ENCODE measurements around the gene CORO2B.

CORO2B gene

DNA sequence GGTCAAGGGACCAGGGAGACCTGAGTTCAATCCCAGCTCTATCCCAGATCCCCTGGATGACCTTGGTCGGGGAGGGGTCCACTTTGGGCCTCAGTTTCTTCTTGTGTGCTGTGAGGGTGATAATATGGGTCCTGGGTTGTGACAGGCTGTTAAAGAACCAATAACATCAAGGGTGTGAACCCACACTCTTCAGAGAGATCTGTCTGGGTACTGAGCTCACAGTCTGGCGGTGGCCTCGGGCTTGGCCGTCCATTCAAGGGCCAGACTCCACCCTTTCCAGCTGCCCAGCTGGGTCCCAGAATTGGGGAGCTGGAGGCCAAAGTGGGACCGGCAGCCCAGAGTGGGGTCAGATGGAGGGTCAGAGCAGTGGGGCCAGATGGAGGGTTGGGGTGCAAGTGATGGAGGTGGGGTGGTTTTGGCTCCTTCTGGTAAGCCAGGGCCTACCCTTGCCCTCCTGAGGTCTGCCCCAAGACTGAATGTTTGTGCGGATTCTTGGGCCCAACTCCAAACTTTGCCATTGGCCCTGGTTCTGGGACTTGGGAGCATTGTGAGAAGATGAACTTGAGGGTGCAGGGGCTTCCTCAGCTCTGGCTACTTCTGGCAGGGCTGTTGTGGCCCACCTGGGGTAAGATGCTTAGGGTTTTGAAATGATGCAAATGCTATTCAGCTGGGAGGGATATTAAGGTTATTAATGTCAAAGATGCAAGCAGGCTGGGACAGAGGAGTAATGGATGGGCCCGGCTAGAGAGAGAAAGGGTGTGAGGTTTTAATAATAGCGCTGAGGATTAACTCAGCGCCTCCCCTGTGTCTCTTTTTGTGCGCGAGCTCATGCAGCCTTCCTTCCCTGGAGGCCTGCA is 1.5 kb downstream of the CORO2B start:
- Histone ChIP-seq H3K36me3 (ENCODE audit: insufficient read depth, low read depth, low read length) (no peaks in the 10 kb centered on the region), H3K9me3 (ENCODE audit: insufficient read depth, low read depth, low read length) (no peaks in the 10 kb centered on the region), H3K9ac (ENCODE audit: low read depth, low read length) (no peak overlapping the region), H3K27me3 (ENCODE audit: insufficient read depth, low read length) (peaks cover 54% of the 10 kb centered on the region), H3K4me1 (ENCODE audit: insufficient read depth, low read length) (peaks cover 20% of the 10 kb centered on the region; the same call in 1 of the 2 replicates), H3K27ac (ENCODE audit: low read length) (no peak overlapping the region), H3K4me3 (ENCODE audit: low read length) (peak overlapping the region; percentile 65)

DNA sequence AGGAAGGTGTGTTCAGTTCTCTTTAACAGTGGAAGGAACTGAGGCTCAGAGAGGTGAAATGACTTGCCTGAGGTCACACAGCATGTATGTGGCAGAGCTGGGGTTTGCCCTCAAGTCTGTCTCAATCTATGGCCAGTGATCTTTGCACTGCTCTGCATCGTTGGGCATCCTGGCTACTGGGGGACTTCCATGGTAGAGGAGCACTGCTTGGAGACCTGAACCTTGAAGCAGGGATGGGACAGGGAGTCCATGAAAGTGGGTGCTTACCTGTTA is 2.0 kb downstream of the CORO2B start:
- no peak overlapping the region for H3K4me3 ChIP-seq (ENCODE audit: low read length)
- no peak overlapping the region for H3K27ac ChIP-seq (ENCODE audit: low read length)
- H3K27me3 ChIP-seq (ENCODE audit: insufficient read depth, low read length), result peaks cover 54% of the 10 kb centered on the region
- peaks cover 20% of the 10 kb centered on the region; the same call in 1 of the 2 replicates for H3K4me1 ChIP-seq (ENCODE audit: insufficient read depth, low read length)
- no peaks in the 10 kb centered on the region for H3K9me3 ChIP-seq (ENCODE audit: insufficient read depth, low read depth, low read length)
- H3K9ac ChIP-seq (ENCODE audit: low read depth, low read length), result no peak overlapping the region
- no peaks in the 10 kb centered on the region for H3K36me3 ChIP-seq (ENCODE audit: insufficient read depth, low read depth, low read length)

DNA sequence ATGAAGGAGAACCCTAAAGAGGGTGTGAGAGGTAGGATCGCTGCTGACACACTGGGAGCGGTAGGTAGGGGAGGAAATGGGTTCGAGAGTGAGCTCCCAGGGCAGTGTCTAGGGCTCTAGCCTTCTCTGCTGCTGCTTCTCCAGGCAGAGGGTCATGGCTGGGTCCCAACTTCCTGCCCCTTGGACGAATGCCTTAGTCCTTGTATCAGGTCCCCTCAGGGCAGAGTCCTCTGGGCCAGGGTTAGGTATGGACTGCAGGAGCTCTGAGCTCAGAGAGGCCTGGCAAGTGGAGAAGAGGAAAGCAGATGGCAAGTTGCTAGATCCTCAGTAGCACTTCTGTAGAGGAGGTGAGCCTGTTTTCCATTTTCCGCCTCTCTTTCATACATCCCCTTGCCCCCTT is 2.9 kb downstream of the CORO2B start:
- Histone ChIP-seq H3K27ac (ENCODE audit: low read length) (no peak overlapping the region), H3K9me3 (ENCODE audit: insufficient read depth, low read depth, low read length) (no peaks in the 10 kb centered on the region), H3K36me3 (ENCODE audit: insufficient read depth, low read depth, low read length) (no peaks in the 10 kb centered on the region), H3K4me3 (ENCODE audit: low read length) (no peak overlapping the region), H3K27me3 (ENCODE audit: insufficient read depth, low read length) (peaks cover 45% of the 10 kb centered on the region), H3K4me1 (ENCODE audit: insufficient read depth, low read length) (peaks cover 20% of the 10 kb centered on the region; the same call in 1 of the 2 replicates), H3K9ac (ENCODE audit: low read depth, low read length) (no peak overlapping the region)

GRCh38 chr15:68582236-68582635 is 3.4 kb downstream of the CORO2B start:
- Histone ChIP-seq H3K27me3 (ENCODE audit: insufficient read depth, low read length) (peaks cover 40% of the 10 kb centered on the region), H3K36me3 (ENCODE audit: insufficient read depth, low read depth, low read length) (no peaks in the 10 kb centered on the region), H3K9me3 (ENCODE audit: insufficient read depth, low read depth, low read length) (no peaks in the 10 kb centered on the region), H3K4me1 (ENCODE audit: insufficient read depth, low read length) (peaks cover 20% of the 10 kb centered on the region; the same call in 1 of the 2 replicates), H3K27ac (ENCODE audit: low read length) (no peak overlapping the region), H3K4me3 (ENCODE audit: low read length) (no peak overlapping the region), H3K9ac (ENCODE audit: low read depth, low read length) (no peak overlapping the region)

DNA sequence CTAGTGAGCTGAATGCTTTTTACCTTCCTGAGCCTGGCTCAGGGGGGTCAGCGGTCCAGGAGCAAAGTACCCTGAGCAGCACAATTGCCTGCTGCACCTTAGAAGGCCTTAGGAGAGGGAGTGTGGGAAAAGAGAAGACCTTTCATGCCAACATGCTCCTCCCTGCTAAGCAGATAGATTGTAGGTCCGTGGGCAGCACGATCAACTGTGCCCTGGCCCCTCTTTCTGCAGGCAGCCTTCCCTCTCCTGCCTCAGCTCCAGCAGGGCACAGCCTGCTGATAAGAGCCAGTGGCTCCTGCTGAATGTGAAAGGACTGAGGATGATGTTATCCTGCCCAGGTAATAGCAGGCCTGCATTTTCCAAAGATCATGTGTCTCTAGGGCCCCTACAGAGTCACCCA is 4.1 kb downstream of the CORO2B start:
- Histone ChIP-seq H3K4me1 (ENCODE audit: insufficient read depth, low read length) (peaks cover 20% of the 10 kb centered on the region; the same call in 1 of the 2 replicates), H3K27me3 (ENCODE audit: insufficient read depth, low read length) (peaks cover 34% of the 10 kb centered on the region), H3K9me3 (ENCODE audit: insufficient read depth, low read depth, low read length) (no peaks in the 10 kb centered on the region), H3K36me3 (ENCODE audit: insufficient read depth, low read depth, low read length) (no peaks in the 10 kb centered on the region), H3K9ac (ENCODE audit: low read depth, low read length) (no peak overlapping the region), H3K4me3 (ENCODE audit: low read length) (no peak overlapping the region), H3K27ac (ENCODE audit: low read length) (no peak overlapping the region)

DNA sequence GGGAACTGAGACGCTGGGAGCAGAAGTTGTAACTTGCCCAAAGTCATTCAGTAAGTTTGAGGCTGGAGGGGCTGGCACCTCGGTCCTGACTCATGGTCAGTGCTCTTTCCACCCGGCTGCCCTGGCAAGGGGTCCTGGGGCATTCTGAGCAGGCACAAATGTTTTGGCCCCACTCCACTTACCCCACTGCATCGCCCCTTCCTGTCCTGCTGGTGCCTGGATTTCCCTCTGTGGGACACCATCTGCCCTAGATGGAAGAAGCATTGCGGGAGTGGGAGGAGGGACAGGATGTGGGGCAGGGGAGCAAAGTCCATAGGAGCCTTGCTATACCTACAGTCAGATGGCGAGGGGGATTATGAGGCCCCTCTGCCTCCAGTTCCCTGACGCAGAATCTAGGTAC is 4.5 kb downstream of the CORO2B start:
- Histone ChIP-seq H3K36me3 (ENCODE audit: insufficient read depth, low read depth, low read length) (no peaks in the 10 kb centered on the region), H3K4me1 (ENCODE audit: insufficient read depth, low read length) (peaks cover 20% of the 10 kb centered on the region; the same call in 1 of the 2 replicates), H3K27ac (ENCODE audit: low read length) (no peak overlapping the region), H3K9me3 (ENCODE audit: insufficient read depth, low read depth, low read length) (no peaks in the 10 kb centered on the region), H3K27me3 (ENCODE audit: insufficient read depth, low read length) (peaks cover 29% of the 10 kb centered on the region), H3K9ac (ENCODE audit: low read depth, low read length) (no peak overlapping the region), H3K4me3 (ENCODE audit: low read length) (no peak overlapping the region)

- H3K27me3 ChIP-seq (ENCODE audit: insufficient read depth, low read length), result peaks cover 28% of the 10 kb centered on the region
- H3K36me3 ChIP-seq (ENCODE audit: insufficient read depth, low read depth, low read length), result no peaks in the 10 kb centered on the region
- no peak overlapping the region for H3K27ac ChIP-seq (ENCODE audit: low read length)
- no peaks in the 10 kb centered on the region for H3K9me3 ChIP-seq (ENCODE audit: insufficient read depth, low read depth, low read length)
- no peak overlapping the region for H3K4me3 ChIP-seq (ENCODE audit: low read length)
- H3K4me1 ChIP-seq (ENCODE audit: insufficient read depth, low read length), result peaks cover 22% of the 10 kb centered on the region; the same call in 1 of the 2 replicates
- H3K9ac ChIP-seq (ENCODE audit: low read depth, low read length), result no peak overlapping the region
Observed at GRCh38 chr15:68583936-68584755, 5.4 kb downstream of the CORO2B start.

GRCh38 chr15:68584756-68585573 is 6.2 kb downstream of the CORO2B start:
- Histone ChIP-seq H3K9me3 (ENCODE audit: insufficient read depth, low read depth, low read length) (no peaks in the 10 kb centered on the region), H3K27ac (ENCODE audit: low read length) (no peak overlapping the region), H3K9ac (ENCODE audit: low read depth, low read length) (no peak overlapping the region), H3K36me3 (ENCODE audit: insufficient read depth, low read depth, low read length) (no peaks in the 10 kb centered on the region), H3K4me1 (ENCODE audit: insufficient read depth, low read length) (peaks cover 22% of the 10 kb centered on the region; the same call in 1 of the 2 replicates), H3K27me3 (ENCODE audit: insufficient read depth, low read length) (peaks cover 22% of the 10 kb centered on the region), H3K4me3 (ENCODE audit: low read length) (no peak overlapping the region)

- H3K27me3 ChIP-seq (ENCODE audit: insufficient read depth, low read length), result peaks cover 15% of the 10 kb centered on the region
- no peaks in the 10 kb centered on the region for H3K9me3 ChIP-seq (ENCODE audit: insufficient read depth, low read depth, low read length)
- no peak overlapping the region for H3K27ac ChIP-seq (ENCODE audit: low read length)
- no peak overlapping the region for H3K4me3 ChIP-seq (ENCODE audit: low read length)
- peaks cover 17% of the 10 kb centered on the region; the same call in 1 of the 2 replicates for H3K4me1 ChIP-seq (ENCODE audit: insufficient read depth, low read length)
- no peaks in the 10 kb centered on the region for H3K36me3 ChIP-seq (ENCODE audit: insufficient read depth, low read depth, low read length)
- no peak overlapping the region for H3K9ac ChIP-seq (ENCODE audit: low read depth, low read length)
Observed at GRCh38 chr15:68585574-68586273, 6.9 kb downstream of the CORO2B start.

- Histone ChIP-seq H3K4me3 (ENCODE audit: low read length) (no peak overlapping the region), H3K27ac (ENCODE audit: low read length) (no peak overlapping the region), H3K9me3 (ENCODE audit: insufficient read depth, low read depth, low read length) (no peaks in the 10 kb centered on the region), H3K4me1 (ENCODE audit: insufficient read depth, low read length) (peaks cover 15% of the 10 kb centered on the region; the same call in 1 of the 2 replicates), H3K9ac (ENCODE audit: low read depth, low read length) (no peak overlapping the region), H3K36me3 (ENCODE audit: insufficient read depth, low read depth, low read length) (no peaks in the 10 kb centered on the region), H3K27me3 (ENCODE audit: insufficient read depth, low read length) (peaks cover 8% of the 10 kb centered on the region; the same call in 1 of the 2 replicates)
Observed at GRCh38 chr15:68586274-68586961, 7.6 kb downstream of the CORO2B start.

Measured in iPS-20b (cell line).